Pons (tissue), 1 donor: ENCODE results near the gene BCL10.
"Not testable (repeated sequence)": the region's sequence is repeated elsewhere in the genome, so short reads cannot be mapped to it uniquely, and the experiment has no call there.

Experiments used
- DNase-seq: peaks from one replicate; pipeline ENCODE4 v3.0.0-alpha.2; 2016; ENCODE audit warnings: low spot score

Gene BCL10

DNA sequence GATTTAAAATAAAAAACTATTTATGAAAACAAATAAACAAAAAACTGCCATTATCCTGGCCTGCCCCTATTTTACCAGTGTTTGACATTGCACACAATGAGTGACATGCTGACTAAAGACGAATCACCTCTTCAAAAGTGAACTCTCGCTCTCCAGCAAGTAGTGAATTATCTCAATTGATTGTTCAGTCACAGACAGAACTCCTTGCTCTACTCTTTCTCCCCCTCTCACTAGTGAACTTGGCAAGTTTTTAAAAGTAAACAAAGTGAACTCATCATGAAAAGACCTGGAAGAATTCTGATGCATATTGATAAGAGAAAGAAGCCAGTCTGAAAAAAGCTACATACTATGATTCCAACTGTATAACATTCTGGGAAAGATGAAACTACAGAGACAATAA lies 12.3 kb downstream of the BCL10 start:
- no peak for DNase-seq

DNA sequence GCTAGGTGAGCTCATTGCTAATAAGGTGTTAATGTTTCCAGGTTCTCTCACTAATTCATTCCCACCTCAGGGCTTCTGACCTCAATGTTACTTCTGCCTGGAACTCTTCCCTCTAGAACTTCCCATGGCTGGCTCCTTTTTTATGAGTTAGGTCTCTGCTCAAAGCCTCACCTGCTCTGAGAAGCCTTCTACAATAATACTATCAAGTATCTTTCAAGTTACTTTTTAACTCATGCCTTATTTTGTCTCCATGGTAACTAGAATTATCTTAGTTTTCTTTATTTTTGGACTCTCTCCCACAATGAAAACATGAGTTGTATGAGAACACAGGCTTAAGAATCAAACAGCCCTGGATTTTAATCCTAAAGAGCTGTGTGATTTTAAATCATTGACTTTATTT lies 13.4 kb downstream of the BCL10 start:
- DNase-seq = no peak

DNA sequence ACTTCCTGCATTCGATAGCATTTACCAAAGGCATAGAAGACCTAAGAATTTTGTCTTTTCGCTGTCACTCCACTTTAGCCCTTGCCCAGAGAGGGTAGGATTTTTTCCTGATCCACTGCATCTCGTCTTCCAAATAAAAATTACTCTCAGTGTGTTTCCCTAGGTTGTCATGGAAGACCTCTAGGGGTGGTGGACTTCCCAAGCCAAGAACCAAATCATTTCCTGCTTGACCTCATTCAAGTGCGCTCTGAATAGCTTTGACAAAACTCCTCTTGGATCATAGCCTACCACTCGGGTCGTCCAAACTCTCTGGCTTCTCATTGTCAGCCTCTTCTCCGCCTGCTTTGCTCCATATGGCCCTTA lies 16.5 kb downstream of the BCL10 start:
- DNase-seq = no peak

DNA sequence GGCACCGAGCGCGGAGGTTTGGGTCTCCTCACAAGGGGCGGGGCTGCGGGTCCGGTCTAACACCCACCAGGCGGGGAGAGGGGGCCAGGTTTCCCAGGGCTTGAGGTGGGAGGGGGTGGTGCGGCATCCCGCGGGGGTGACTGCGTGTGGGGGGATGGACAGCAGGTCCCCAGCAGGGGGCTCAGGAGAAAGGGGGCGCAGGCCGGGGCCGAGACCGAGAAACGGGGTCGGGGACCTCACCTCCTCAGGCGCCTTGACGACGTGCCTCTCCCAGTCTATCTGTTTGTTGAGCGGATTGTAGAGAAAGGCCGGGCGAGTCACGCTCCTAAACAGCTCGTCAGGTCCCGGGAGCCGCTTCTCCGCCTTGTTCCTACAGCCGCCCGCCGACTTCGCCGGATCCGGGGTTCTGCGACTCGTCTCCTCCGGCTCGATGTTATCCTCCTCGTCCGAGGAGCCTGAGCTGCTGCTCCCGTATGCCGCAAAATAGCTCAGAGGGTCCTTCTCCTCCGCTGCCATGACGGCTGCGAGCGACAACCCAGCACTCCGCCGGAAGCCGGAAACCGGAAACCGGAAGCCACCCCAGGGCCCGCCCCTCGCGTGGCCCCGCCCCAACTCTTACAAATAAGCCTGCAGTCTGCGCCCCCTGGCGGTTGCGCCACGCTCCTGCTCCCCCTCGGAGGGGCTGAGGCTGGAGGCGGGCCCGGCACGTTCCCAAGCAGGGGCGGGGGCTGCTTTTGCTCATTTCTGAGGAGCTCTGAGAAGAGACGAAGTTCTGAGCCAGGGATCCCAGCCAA lies 17.1 kb downstream of the BCL10 start, which contains the start of gene C1orf52:
C1orf52 (minus strand) TSS at position 545 of the 794 bp plus-strand sequence; CDS start at position 516, 29 bp downstream.
- DNase-seq = peak; percentile 90

DNA sequence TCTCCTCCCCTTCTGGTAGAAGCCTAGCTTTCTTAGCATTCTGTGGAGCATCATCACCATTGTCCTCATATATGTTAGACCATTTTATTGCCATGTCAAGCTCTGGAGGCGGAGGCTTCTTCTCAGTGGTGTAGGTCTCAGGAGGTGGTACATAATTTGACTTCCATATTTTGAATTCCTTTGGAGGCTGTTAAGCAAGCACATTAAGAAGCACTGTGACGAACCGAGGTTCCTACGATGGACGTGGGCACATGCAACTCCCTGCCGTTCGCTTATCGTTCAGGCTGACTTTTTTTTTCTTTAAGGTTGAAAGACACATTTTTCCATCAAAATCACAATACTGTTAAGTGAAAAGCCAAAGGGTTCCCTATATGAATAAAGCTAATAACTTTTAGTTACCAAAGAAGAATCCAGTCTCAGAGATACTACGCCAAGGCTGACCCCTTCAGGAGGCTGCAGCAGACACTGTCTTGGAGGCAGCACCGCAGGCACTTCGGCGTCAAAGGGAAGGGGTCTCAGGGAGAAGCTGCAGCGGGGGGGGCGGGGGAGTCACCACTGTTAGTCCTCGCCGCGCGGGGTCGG lies 17.8 kb downstream of the BCL10 start:
- no peak for DNase-seq

DNA sequence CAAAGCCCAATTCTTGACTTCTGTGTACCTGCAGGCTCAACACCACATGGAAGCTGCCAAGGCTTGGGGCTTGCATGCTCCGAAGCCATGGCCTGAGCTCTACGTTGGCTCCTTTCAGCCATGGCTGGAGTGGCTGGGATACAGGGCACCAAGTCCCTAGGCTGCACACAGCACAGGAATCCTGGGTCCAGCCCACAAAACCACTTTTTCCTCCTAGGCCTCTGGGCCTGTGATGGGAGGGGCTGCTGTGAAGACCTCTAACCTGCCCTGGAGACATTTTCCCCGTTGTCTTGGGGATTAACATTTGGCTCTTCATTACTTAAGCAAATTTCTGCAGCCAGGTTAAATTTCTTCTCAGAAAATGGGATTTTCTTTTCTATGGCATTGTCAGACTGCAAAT lies 27.4 kb downstream of the BCL10 start:
- DNase-seq = not testable (repeated sequence)

DNA sequence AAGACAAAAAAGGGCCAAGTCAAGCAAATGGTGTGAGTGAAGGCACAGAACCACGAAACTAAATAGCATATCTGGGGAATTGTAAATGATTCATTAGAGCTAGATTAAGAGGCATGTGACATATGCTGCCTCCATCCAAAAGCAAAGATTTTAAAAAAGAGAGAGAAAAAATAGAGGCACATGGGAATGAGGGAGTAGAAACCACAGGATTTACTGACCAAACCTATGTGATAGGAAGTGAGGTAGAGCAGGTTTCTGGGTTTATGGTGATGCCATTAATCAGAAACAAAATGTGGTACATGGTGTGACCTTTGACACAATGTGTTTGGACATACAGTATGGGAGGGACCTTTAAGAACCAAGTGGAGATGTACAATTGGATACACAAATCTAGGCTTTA lies 30.5 kb downstream of the BCL10 start:
- no peak for DNase-seq

DNA sequence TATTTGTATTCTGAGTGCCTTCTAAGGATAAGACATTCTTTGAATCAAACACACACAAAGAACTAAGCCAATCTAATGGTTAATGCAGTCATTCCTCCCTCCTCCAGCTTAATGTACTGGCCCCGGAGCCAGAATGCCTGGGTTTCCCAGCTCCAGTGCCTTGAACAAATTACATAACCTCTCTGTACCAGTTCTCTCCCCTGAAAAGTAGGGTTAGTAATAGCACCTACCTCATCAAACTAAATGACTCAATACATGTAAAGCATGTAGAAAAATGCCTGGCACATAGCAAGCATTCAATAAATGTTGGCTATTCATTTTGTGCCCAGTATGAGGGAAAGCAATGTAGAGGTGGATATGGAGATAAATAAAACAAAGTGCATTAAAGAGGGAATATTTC lies 31.0 kb downstream of the BCL10 start:
- no peak for DNase-seq

DNA sequence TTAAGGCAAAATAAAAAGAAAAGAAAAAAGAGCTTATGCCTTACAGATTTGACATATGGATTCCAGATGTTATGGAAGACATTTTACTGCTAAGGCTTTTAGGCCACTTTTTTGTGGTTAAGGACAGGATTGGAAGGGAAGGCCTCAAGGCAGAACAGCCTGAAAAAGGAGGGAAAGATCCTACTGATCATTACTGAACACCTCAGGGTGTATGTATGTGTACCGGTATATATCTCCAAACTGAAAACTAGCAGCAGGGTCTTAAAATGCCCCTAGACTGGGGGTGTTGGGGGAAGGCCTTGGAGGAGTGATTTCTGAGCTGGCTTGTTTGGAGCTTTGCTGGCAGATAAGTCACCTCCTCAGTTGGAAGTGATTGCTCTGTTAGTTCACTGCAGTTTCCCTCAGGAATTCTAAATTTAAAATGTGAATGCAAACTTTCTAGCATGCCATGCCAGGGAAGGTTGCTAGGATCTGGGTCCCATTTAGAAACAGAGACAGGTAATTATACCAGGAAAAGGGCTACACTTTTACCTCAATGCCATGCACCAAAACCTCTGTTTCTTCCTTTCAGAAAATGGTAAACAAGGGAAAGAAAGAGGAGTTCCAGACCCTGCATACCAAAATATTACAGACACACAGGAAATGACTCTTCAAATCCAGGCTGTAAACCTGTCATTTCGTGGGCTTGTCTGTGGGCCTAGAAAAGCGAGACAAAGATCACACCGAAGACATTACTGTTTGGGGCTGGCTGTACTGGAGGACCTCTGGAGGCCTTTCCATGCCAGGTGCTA lies 32.0 kb downstream of the BCL10 start:
- DNase-seq = no peak

DNA sequence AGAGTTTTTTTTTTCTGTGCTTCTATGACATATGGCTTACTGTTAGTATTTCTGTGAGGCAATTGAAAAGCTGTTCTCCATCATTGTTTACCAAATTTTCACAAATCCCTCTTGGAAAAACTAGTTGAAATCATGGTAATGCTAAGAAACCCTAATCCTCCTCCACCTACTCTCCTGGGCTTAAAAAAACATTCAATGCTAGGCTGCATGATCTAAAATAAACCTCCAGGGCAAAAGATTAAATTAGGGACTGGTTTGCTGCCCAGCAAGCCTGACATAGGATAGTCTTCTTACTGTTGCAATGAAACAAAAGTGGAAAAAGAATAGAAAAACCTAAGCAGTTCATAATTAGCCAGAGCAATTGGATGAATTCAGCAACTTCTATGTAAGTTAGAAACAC lies 33.1 kb downstream of the BCL10 start:
- DNase-seq = no peak

DNA sequence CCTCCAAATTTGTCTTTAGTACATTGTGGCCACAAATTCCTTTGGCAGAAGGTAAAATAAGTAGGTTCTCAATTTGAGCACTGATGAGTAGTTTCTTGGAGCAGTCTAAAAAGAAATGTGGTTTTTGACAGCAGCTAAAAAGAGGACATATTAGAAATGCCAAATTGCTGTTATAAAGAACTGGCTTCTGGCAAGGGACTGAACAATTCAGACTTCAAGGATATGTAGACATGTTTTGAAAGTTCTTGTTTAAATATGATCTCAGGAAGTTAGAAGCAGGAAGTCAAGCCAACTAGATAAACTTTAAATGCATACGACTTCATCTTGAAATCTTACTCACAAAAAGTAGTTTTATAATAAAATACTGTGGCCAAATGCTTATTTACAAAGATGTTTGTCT lies 35.8 kb downstream of the BCL10 start:
- DNase-seq = no peak

DNA sequence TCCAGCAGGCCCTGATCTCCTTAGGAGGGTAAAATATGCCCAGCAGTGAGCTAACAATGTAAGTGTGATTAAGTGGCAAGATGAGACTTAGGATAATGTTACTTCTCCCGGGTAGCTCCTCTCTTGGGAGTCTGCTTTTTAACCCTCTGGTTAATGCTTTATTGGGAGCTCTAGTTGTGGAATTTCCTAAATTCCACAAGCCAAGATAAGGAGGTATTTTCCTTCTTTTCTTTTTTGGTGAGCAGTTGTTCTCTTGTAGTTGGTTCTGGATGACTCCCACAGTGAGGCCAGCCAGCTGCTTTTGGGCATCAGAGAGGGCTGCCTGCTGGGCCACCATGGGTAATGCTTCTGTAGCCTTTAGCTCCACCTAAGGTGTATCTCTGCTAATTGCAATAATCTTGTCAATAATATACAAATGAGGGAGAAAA lies 36.2 kb downstream of the BCL10 start:
- no peak for DNase-seq

DNA sequence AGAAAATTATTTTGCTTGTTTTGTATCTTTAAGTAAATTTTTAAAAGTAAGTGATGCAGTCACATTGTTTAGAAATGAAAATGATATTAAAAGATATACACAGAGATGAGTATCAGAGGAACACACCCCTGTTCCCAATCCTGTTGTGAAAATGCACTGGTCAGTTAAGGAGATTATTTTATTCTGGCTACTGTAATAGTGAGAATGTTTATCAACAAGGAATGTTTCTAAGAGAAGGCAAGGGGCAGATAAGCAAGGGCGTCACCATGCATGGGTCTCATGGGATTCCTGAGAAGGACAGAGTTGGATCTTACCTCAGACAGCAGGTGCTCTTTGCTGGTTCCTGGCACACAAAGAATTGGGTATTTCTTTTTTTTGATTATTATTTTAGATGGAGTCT lies 38.8 kb downstream of the BCL10 start:
- DNase-seq = no peak

DNA sequence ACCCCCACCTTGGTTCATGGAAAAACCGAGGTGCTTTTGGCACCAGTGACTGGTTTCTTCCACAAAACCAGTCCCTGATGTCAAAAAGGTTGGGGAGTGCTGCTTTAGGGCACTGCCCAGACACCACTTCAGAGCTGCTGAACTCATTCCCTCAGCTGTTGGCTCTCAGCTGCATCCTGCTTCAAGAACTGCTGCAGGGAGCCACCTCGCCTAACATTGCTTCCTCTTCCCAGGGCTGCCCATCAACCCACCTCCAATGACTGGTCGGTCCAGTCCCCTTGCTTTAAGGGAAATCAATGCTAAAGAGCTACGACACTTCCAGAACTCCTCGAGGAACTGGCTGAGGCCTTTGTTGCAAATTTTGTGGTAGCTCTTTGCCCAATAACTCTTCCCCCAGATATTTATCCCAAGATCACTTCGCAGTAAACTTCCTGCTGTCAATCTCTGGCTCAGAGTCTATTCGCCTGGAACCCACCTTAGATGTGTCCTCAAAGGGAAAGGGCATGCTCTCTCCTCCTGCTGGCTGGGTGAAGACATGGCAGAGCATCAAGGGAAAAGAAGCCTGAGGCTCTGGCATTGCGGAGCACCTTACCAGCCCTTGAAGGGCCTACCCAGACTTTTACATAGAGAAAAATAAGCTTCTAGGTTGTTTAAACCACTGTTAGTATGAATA lies 46.0 kb downstream of the BCL10 start:
- DNase-seq = no peak

DNA sequence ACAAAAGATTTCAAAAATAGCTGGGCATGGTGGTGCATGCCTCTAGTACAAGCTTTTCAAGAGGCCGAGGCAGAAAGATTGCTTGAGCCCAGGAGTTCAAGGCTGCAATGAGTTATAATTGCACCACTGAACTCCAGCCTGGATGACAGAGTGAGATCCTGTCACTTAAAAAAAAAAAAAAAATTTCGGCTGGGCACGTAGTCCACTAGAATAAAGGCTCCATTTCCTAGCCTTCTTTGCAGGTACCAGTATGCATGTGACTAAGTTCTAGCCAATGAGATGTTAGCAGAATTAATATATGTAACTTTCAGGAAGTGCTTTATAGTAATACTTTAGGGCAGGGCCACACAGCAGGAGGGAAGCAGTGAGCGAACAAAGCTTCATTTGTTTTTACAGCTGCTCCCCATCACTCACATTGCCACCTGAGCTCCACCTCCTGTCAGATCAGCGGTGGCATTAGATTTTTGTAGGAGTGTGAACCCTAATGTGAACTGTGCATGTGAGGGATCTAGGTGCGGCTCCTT lies 46.8 kb downstream of the BCL10 start:
- DNase-seq = no peak

DNA sequence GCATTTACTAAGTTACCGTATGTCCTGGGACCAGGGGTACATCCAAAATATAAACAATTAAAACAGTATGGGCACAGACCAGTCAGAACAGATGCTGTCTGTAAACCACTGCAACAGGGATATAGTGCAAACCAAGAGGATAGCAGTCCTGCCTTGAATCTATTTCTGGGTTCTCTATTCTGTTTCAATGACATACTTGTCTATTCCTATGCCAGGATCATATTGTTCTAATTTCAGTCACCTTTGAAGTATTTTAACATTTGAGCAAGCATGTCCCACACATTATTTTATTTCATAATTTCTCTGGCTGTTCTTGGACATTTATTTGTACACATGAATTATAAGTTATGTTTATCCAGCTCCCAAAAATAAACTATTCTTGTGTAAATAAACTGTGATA lies 47.5 kb downstream of the BCL10 start:
- DNase-seq = no peak

DNA sequence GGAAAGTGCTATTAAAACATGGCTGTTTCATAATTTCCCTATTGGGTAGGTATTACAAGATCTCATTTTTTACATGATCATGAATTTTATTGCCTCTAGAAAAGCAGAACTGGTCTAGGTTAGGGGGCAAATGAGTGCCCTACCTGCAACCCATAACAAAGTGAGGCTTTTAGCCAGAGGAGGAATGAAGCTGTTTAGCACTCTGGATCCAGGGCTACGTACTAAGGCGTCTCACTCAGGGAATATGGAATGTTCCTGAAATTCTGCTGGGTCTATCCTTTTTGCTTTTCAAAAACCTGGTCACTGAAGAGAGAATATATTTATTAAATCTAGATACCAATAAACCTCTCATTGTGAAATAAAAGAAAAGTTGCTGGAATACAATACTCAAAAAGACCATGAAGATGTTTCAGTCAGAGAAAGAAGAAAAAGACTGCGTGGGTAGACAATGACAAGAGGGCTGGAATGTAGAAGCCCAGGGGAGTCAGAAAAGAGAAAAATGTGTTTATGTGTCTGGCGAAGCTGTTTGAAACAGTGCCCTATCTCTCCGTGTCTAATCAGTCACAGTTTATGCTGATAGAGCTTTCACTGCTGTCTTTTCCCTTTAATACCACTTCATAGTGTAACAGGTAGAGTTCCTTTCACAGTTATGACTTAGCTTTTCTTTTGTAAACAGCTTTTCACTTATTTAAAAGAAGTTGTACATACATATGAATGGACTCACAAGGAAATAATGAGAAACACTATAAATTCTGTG lies 50.6 kb downstream of the BCL10 start:
- DNase-seq = no peak

DNA sequence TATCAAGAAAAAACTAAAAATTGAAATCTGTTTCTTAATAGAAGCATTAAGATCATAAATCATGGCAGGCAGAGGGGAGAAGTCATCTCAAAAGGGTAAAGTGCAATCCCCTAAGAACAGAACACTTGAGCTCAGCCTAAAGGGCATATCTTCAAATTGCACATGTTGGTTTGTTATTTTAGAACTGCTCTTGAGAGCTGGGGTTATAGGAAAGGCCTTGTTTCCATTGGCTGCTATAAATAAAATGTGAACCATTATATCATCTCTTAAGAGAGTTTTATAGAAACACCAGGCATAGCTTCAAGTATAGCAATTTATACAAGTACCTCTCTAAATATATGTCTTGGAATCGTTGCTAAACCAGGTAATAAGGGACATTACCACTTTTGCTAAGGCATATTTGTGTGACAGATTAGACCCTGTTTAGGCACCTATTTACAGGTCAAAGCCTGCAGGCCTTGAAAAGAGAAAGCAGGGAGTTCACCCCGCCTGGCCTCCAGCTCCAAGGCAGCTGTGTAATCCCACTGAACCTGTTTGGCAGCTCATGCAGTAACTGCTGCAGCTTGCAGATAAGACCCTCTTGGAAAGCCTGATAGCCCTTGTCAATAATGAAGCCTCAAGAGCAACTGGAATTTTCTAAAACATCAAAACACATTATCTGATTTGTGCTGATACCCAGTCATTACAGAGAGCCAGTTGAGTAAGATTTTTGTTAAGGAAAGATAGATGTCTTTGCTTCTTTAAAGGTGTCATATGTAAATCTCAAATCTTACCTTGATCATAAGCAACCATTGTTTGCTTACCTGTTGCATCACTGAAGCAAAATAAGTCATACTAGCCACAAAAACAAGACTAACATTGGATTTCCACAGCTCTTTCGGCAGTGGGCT lies 51.5 kb downstream of the BCL10 start:
- DNase-seq = no peak

DNA sequence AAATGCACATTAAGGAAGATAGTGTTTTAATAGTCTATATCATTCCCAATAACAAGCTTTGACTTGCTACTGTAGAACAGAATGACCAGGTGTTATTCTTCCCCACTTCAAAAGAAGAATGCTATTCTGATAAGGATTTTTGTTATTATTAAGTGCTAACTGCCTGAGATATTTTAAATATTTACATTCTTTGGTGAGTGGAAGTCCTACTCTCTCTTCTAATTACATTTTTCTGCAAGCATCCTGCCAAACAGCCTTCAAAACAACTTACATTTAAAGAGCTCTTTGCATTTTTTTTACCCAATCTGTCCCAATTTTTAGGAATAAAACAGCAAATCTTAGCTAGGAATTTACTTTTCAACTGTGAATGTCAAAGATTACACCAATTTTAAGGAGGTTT lies 52.1 kb downstream of the BCL10 start:
- no peak for DNase-seq

DNA sequence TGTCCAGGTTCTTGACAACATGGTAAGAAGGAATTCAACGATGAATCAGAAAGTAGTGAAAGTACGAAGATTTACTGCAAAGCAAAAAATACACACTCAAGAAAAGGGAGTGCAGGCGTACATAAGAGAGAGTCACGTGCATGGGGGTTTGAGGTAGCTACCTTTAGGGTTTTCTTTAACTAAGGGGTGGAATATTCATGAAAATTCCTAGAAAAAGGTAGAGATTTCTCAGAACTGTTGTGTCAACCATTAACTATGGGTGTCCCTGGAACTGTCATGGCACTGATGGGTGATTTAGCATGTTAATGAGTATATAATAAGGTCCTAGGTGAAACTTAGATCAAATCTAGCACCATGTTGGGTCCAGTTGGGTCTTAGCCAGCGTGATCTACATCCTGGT lies 53.1 kb downstream of the BCL10 start:
- DNase-seq = no peak
